PFSK-1 (cell line): ENCODE data around the gene MOXD1.

Source experiments
- FOXP2 ChIP-seq: optimal IDR thresholded peaks from 2 replicates; pipeline ENCODE3; 2011; ENCODE audit warnings: borderline replicate concordance, control low read depth, inconsistent platforms; ENCODE audit not compliant: insufficient read depth; ENCODE audit errors: extremely low read length, extremely low read depth
- POLR2AphosphoS5 ChIP-seq: IDR thresholded peaks from 2 replicates; pipeline ENCODE4 v1.6.1; 2012; ENCODE audit warnings: low read depth, mild to moderate bottlenecking, control low read depth, low read length, moderate library complexity
- REST ChIP-seq, 2 experiments: IDR thresholded peaks; 2 replicates each; pipeline versions ENCODE4 v1.6.1 to v1.8.0; 2011 to 2012; ENCODE audit warnings: low read depth in 2 of 2, low read length in 2 of 2, control low read depth in 1 of 2, inconsistent platforms in 1 of 2, mild to moderate bottlenecking in 1 of 2, moderate library complexity in 1 of 2; ENCODE audit not compliant: insufficient read depth in 1 of 2
- SIN3A ChIP-seq: IDR thresholded peaks from 2 replicates; pipeline ENCODE4 v1.6.1; 2012; ENCODE audit warnings: mild to moderate bottlenecking, low read length, moderate library complexity, borderline replicate concordance; ENCODE audit not compliant: insufficient read depth
- TAF1 ChIP-seq: IDR thresholded peaks from 2 replicates; pipeline ENCODE4 v1.6.1; 2012; ENCODE audit warnings: low read length, control low read depth, borderline replicate concordance; ENCODE audit not compliant: insufficient read depth

The MOXD1 gene

GRCh38 chr6:132382630-132383175 is 18.6 kb downstream of the MOXD1 start:
- TF ChIP-seq FOXP2 (no peak), REST (IDR thresholded peaks at IDR 0.05; ENCODE audit: insufficient read depth in 1 of 2, low read depth in 2 of 2, low read length in 2 of 2) (no peak), POLR2AphosphoS5 (no peak), SIN3A (no peak), TAF1 (no peak)

- TF ChIP-seq SIN3A (no peak), REST (IDR thresholded peaks at IDR 0.05; ENCODE audit: insufficient read depth in 1 of 2, low read depth in 2 of 2, low read length in 2 of 2) (no peak), TAF1 (no peak), FOXP2 (no peak), POLR2AphosphoS5 (no peak)
These were observed 19.9 kb downstream of the MOXD1 start for GRCh38 chr6:132381381-132381780.

- TF ChIP-seq POLR2AphosphoS5 (no peak), TAF1 (no peak)
These were observed 20.8 kb downstream of the MOXD1 start for GRCh38 chr6:132380358-132381029.

- TF ChIP-seq TAF1 (no peak), POLR2AphosphoS5 (no peak), SIN3A (no peak), FOXP2 (no peak), REST (IDR thresholded peaks at IDR 0.05; ENCODE audit: insufficient read depth in 1 of 2, low read depth in 2 of 2, low read length in 2 of 2) (no peak)
These were observed 31.7 kb downstream of the MOXD1 start for GRCh38 chr6:132369526-132369925.

- no peak for TF ChIP-seq POLR2AphosphoS5
- no peak for TF ChIP-seq FOXP2
- no peak for TF ChIP-seq TAF1
- no peak for TF ChIP-seq REST (IDR thresholded peaks at IDR 0.05; ENCODE audit: insufficient read depth in 1 of 2, low read depth in 2 of 2, low read length in 2 of 2)
- TF ChIP-seq SIN3A: no peak
These were observed 32.3 kb downstream of the MOXD1 start for GRCh38 chr6:132368916-132369481.
